Stomach smooth muscle (tissue), 2 donors: ENCODE results near the gene RIT2.

Experiments used
- H3K27ac ChIP-seq: one replicate; pipeline ENCODE4 v1.7.0; 2013; ENCODE audit warnings: mild to moderate bottlenecking, low read length, inconsistent platforms
- H3K27me3 ChIP-seq, 2 donors: one replicate each; pipeline ENCODE4 v1.7.0; 2013; ENCODE audit warnings: low read length in 2 of 2; ENCODE audit not compliant: insufficient read depth in 2 of 2, control insufficient read depth in 1 of 2
- H3K36me3 ChIP-seq, 2 donors: one replicate each; pipeline ENCODE4 v1.7.0; 2013; ENCODE audit warnings: low read length in 2 of 2; ENCODE audit not compliant: control insufficient read depth in 2 of 2, insufficient read depth in 2 of 2
- H3K4me1 ChIP-seq: one replicate; pipeline ENCODE4 v1.7.0; 2013; ENCODE audit warnings: low read length; ENCODE audit not compliant: control insufficient read depth, insufficient read depth
- H3K4me3 ChIP-seq, 2 donors: one replicate each; pipeline ENCODE4 v1.7.0; 2013; ENCODE audit warnings: low read length in 2 of 2
- H3K9ac ChIP-seq, 2 donors: one replicate each; pipeline ENCODE4 v1.7.0; 2013; ENCODE audit warnings: low read length in 2 of 2, mild to moderate bottlenecking in 1 of 2
- H3K9me3 ChIP-seq, 2 donors: one replicate each; pipeline ENCODE4 v1.7.0; 2013; ENCODE audit warnings: low read length in 2 of 2; ENCODE audit not compliant: control insufficient read depth in 2 of 2
- donor health status: healthy.
- donor health status: Pancreatic carcinoma.

The RIT2 gene

GRCh38 chr18:43134876-43135275, 19.4 kb upstream of the RIT2 start:
- Histone ChIP-seq H3K9ac (no peak overlapping the region), H3K27me3 (no peaks in the 10 kb centered on the region), H3K27ac (no peak overlapping the region), H3K9me3 (no peaks in the 10 kb centered on the region), H3K4me1 (no peaks in the 10 kb centered on the region), H3K36me3 (no peaks in the 10 kb centered on the region), H3K4me3 (no peak overlapping the region)

DNA sequence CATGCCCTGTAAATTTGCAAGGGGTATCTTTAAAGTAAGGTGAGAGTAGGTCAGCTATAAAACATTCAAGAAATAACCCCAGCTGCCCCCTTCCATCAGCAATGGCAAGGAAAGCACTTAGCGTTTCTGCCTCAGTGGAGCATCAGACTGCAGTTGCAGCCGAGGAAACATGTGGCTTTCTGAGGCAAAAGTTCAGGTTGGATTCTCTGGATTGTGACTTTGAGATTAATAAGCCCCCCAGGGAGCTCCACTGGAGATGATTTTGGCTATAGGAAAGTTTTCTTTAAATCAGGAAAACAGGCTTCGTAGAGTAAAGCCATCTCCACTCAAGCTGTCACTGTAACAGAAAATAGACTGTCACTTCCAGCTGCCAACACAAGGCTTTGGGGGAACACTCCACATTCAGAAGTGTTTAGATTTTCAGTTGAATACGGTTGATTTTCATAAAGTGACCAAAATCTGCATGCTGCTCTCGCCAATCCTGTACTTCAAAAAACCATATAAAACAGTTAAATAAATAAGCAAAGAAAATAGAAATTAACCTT, 15.3 kb upstream of the RIT2 start:
- Histone ChIP-seq H3K36me3 (no peaks in the 10 kb centered on the region), H3K9ac (no peak overlapping the region), H3K9me3 (no peaks in the 10 kb centered on the region), H3K4me3 (no peak overlapping the region), H3K27me3 (no peaks in the 10 kb centered on the region), H3K27ac (no peak overlapping the region), H3K4me1 (no peaks in the 10 kb centered on the region)

DNA sequence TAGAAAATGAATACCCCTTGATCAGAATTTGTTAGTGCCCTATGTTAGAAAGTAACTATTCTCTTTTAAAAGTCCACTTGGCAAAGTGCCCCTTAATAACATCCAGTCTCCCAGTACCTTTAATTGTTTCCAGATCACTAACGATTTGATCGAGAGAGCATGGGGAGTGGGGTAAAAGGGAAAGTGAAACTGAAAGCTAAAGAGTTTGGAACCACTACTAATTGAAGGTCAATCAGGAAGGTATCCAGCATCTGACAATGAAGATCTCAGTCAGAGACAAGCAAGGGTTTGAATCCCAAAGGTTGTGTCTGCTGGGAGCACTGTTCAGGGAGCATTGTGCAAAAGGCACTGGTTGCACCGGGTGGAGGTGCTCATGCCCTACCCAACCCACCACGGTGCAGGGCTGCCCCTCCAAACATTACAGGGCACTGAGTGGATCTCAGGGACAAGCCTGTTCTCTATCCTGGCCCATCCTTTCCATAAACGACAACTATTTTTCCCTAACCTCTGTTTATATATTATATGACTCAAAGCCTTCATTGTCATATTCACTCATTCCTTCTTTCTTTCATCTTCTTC, 14.6 kb upstream of the RIT2 start:
- Histone ChIP-seq H3K27me3 (no peaks in the 10 kb centered on the region), H3K9me3 (no peaks in the 10 kb centered on the region), H3K9ac (no peak overlapping the region), H3K4me3 (peak overlapping the region; percentile 32 to 44), H3K27ac (no peak overlapping the region), H3K4me1 (no peaks in the 10 kb centered on the region), H3K36me3 (no peaks in the 10 kb centered on the region)

- Histone ChIP-seq H3K9ac (no peak overlapping the region), H3K4me3 (no peak overlapping the region), H3K36me3 (no peaks in the 10 kb centered on the region), H3K9me3 (no peaks in the 10 kb centered on the region), H3K27ac (no peak overlapping the region), H3K4me1 (no peaks in the 10 kb centered on the region), H3K27me3 (no peaks in the 10 kb centered on the region)
These were observed 10.0 kb upstream of the RIT2 start for GRCh38 chr18:43125471-43125870.

DNA sequence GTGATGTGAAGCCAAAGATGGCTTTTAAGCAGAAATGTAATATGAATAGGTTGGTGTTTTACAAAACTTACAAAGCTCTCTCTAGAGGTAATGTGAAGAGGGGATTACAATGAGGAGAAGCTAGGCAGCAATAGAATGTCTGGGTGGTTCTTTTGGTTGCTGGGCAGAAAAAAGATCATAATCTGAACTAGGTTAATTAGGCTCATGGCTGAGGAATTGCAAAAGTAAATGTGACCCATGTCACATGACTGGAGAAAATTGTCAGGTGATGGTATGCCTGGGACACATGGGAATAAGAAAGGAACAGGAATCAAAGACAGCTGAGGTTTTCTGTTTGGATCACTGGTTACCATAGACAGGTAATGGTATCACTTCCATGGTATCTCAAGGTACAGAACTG, 7.5 kb upstream of the RIT2 start:
- no peaks in the 10 kb centered on the region for H3K4me1 ChIP-seq
- no peak overlapping the region for H3K27ac ChIP-seq
- no peaks in the 10 kb centered on the region for H3K9me3 ChIP-seq
- H3K36me3 ChIP-seq, result no peaks in the 10 kb centered on the region
- no peaks in the 10 kb centered on the region for H3K27me3 ChIP-seq
- H3K9ac ChIP-seq, result no peak overlapping the region
- H3K4me3 ChIP-seq, result no peak overlapping the region

- no peak overlapping the region for H3K27ac ChIP-seq
- H3K27me3 ChIP-seq, result no peaks in the 10 kb centered on the region
- H3K9me3 ChIP-seq, result no peaks in the 10 kb centered on the region
- H3K4me1 ChIP-seq, result no peaks in the 10 kb centered on the region
- H3K9ac ChIP-seq, result no peak overlapping the region
- no peak overlapping the region for H3K4me3 ChIP-seq
- no peaks in the 10 kb centered on the region for H3K36me3 ChIP-seq
These were observed 1.3 kb upstream of the RIT2 start for GRCh38 chr18:43116699-43117294.

DNA sequence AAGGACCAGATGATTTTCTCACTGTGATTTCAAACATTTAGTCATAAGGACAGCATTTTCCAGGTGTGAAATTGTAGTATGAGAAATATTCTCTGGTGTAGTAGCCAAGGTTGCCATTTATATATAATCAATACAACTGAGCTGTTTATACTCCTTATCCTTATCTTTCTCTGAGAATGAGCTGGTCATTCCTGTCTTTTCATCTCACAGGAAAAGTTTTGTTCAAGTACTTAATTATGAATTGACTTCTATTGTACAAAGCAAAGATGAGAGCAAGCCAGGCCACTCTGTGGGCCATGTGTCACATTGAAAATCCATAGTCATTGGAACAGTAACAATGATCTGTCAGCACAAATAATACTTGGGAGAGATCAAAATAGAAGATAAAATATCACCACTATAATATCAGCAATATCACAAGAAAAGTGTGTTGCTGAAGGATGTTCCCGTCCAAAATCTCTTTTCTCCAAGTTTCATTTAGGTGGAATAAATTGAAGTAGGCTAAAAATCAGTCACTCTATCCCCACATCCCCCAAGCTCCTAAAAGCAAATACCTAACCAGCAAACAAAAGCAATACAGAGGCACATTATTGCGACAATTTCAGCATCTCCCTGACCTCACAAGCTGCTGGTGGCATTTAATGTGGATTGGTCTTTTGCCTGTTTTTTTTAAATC, 2.1 kb downstream of the RIT2 start:
- Histone ChIP-seq H3K9ac (no peak overlapping the region), H3K9me3 (no peaks in the 10 kb centered on the region), H3K27me3 (no peaks in the 10 kb centered on the region), H3K27ac (no peak overlapping the region), H3K36me3 (no peaks in the 10 kb centered on the region), H3K4me3 (no peak overlapping the region), H3K4me1 (no peaks in the 10 kb centered on the region)

- H3K4me3 ChIP-seq, result no peak overlapping the region
- no peak overlapping the region for H3K27ac ChIP-seq
- no peak overlapping the region for H3K9ac ChIP-seq
- no peaks in the 10 kb centered on the region for H3K36me3 ChIP-seq
- H3K4me1 ChIP-seq, result no peaks in the 10 kb centered on the region
- no peaks in the 10 kb centered on the region for H3K9me3 ChIP-seq
- no peaks in the 10 kb centered on the region for H3K27me3 ChIP-seq
These were observed 6.6 kb downstream of the RIT2 start for GRCh38 chr18:43108882-43109281.

DNA sequence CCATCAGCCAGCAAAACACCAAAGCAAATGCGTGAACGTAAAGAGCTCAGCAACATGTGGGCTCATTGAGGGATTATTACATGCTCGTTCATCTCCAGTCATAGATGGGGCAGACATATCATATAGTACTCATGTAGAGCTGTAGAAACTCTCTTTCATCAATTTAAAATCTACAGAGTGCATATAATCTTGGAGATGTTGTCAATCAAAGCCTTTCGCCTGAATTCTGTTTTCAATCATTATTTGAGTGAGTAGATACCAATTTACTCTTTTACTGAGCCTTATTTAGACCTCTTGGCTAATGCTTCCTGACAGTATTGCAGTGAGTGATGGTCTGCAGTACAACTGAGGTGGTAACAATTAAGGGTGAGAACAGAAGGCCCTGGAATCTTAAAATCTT, 7.0 kb downstream of the RIT2 start:
- Histone ChIP-seq H3K27ac (no peak overlapping the region), H3K9me3 (no peaks in the 10 kb centered on the region), H3K27me3 (no peaks in the 10 kb centered on the region), H3K36me3 (no peaks in the 10 kb centered on the region), H3K9ac (no peak overlapping the region), H3K4me3 (no peak overlapping the region), H3K4me1 (no peaks in the 10 kb centered on the region)

- Histone ChIP-seq H3K4me1 (no peaks in the 10 kb centered on the region), H3K4me3 (no peak overlapping the region), H3K9ac (no peak overlapping the region), H3K36me3 (no peaks in the 10 kb centered on the region), H3K27me3 (no peaks in the 10 kb centered on the region), H3K27ac (no peak overlapping the region), H3K9me3 (no peaks in the 10 kb centered on the region)
These were observed 21.8 kb downstream of the RIT2 start for GRCh38 chr18:43093646-43094045.

DNA sequence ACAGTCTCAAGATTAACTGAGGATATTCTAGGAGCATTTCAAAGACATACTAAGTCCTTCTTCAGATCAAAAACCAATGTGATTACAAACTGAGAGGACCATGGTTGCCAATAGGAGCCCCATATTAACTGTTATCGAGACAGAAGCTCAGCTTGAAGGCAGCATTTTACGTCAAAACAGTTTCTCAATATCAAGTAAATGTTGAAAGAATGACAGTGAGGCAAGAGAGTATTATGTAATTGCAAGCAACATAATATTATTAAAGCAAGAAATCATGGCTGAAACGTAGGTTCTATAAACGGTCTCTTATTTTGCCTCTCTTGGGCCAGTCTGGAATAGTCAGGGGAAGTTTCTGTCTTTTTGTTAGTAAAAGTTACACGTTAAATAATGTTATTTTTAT, 22.9 kb downstream of the RIT2 start:
- no peaks in the 10 kb centered on the region for H3K9me3 ChIP-seq
- no peak overlapping the region for H3K9ac ChIP-seq
- H3K4me1 ChIP-seq, result no peaks in the 10 kb centered on the region
- H3K36me3 ChIP-seq, result no peaks in the 10 kb centered on the region
- H3K4me3 ChIP-seq, result no peak overlapping the region
- H3K27me3 ChIP-seq, result no peaks in the 10 kb centered on the region
- no peak overlapping the region for H3K27ac ChIP-seq
